H1 (cell line): ENCODE measurements around the gene SYNPO. TPM values are rescaled to one million over a fixed set of nuclear protein-coding genes. Genes with fewer than 3 reads are reported as not detected.

ENCODE experiments used
- CTCF ChIA-PET: fragments of 300-600 bp; sonication (Branson Sonifier 250); formaldehyde crosslinking; loops from one replicate; lab custom pipeline; 2021; ENCODE audit not compliant: partially characterized antibody; lab: Charles Lee
- POLR2A ChIA-PET: fragments of 300-600 bp; sonication (Branson Sonifier 250); formaldehyde crosslinking; loops from one replicate; lab custom pipeline; 2021; ENCODE audit warnings: inconsistent platforms; ENCODE audit not compliant: partially characterized antibody; lab: Charles Lee
- DNase-seq, 2 experiments: peaks; one replicate each; pipeline versions ENCODE4 v3.0.0 to v3.0.0-alpha.2; 2010 to 2022; ENCODE audit warnings: low spot score in 2 of 2, low read depth in 1 of 2, mixed read lengths in 1 of 2
- FAIRE-seq: peaks from 2 replicates; lab custom pipeline; 2011; peaks lifted over from hg19 to GRCh38; lab: Jason Lieb, UNC
- H2AFZ ChIP-seq: 2 replicates; pipeline ENCODE4 v1.8.1; 2012; ENCODE audit warnings: low read length, inconsistent platforms
- H2AK5ac ChIP-seq: 2 replicates; pipeline ENCODE4 v1.6.1; 2013; ENCODE audit warnings: low read depth, low read length
- H2BK120ac ChIP-seq: replicated peaks from 2 replicates; pipeline ENCODE3; 2013; ENCODE audit warnings: low read depth, low read length, inconsistent platforms
- H2BK12ac ChIP-seq: 2 replicates; pipeline ENCODE4 v1.6.1; 2013; ENCODE audit warnings: low read depth, low read length
- H2BK15ac ChIP-seq: 2 replicates; pipeline ENCODE4 v1.6.1; 2013; ENCODE audit warnings: low read length
- H2BK20ac ChIP-seq: 2 replicates; pipeline ENCODE4 v1.6.1; 2013; ENCODE audit warnings: low read length
- H2BK5ac ChIP-seq: 2 replicates; pipeline ENCODE4 v1.6.1; 2013; ENCODE audit warnings: low read depth, low read length
- H3K14ac ChIP-seq: 2 replicates; pipeline ENCODE4 v1.6.1; 2013; ENCODE audit warnings: inconsistent platforms; ENCODE audit not compliant: insufficient read length
- H3K18ac ChIP-seq: 2 replicates; pipeline ENCODE4 v1.6.1; 2013; ENCODE audit warnings: low read length; ENCODE audit errors: extremely low read depth
- H3K23ac ChIP-seq: 2 replicates; pipeline ENCODE4 v1.6.1; 2013; ENCODE audit warnings: inconsistent platforms; ENCODE audit not compliant: insufficient read length
- H3K23me2 ChIP-seq: 2 replicates; pipeline ENCODE4 v1.6.1; 2013; ENCODE audit warnings: low read depth, low read length
- H3K27ac ChIP-seq: 2 replicates; pipeline ENCODE4 v1.6.1; 2011; ENCODE audit warnings: low read depth, low read length, inconsistent platforms
- H3K27me3 ChIP-seq, 4 experiments: replicated peaks in 1 of 4; 1 replicate in 1 of 4; 2 replicates in 3 of 4; pipeline versions ENCODE4 v1.6.1 to v1.8.1; 2011 to 2013; ENCODE audit warnings: low read length in 3 of 4, mild to moderate bottlenecking in 3 of 4, inconsistent platforms in 2 of 4, mixed read lengths in 2 of 4, moderate library complexity in 1 of 4; ENCODE audit not compliant: control insufficient read depth in 3 of 4, insufficient read depth in 3 of 4; ENCODE audit errors: extremely low read depth in 1 of 4
- H3K36me3 ChIP-seq, 4 experiments: 2 replicates each; pipeline versions ENCODE4 v1.6.1 to v1.8.1; 2011 to 2013; ENCODE audit warnings: mild to moderate bottlenecking in 4 of 4, low read length in 3 of 4, moderate library complexity in 2 of 4, control low read depth in 1 of 4, inconsistent platforms in 1 of 4; ENCODE audit not compliant: insufficient read depth in 4 of 4, control insufficient read depth in 2 of 4
- H3K4ac ChIP-seq: replicated peaks from 2 replicates; pipeline ENCODE3; 2013; ENCODE audit warnings: low read length, low read depth, mixed read lengths, inconsistent platforms; ENCODE audit not compliant: insufficient read length
- H3K4me1 ChIP-seq, 4 experiments: replicated peaks in 1 of 4; 1 replicate in 1 of 4; 2 replicates in 3 of 4; pipeline versions ENCODE4 v1.6.1 to v1.8.1; 2011 to 2013; ENCODE audit warnings: low read length in 3 of 4, inconsistent platforms in 2 of 4, mixed read lengths in 1 of 4; ENCODE audit not compliant: insufficient read depth in 4 of 4, control insufficient read depth in 3 of 4
- H3K4me2 ChIP-seq, 2 experiments: 2 replicates each; pipeline versions ENCODE4 v1.6.1 to v1.8.1; 2011 to 2013; ENCODE audit warnings: low read depth in 2 of 2, low read length in 2 of 2, control low read depth in 1 of 2, inconsistent platforms in 1 of 2, mild to moderate bottlenecking in 1 of 2; ENCODE audit not compliant: insufficient read depth in 1 of 2
- H3K4me3 ChIP-seq, 4 experiments: fragments of 200-600, 300-600 bp in 1 of 4; sonication (generic), shearing (Covaris generic), sonication (Bioruptor Twin) in 1 of 4; 2 replicates each; pipeline versions ENCODE4 v1.5.1 to v1.8.1; 2011 to 2016; ENCODE audit warnings: low read length in 4 of 4, low read depth in 3 of 4, control low read depth in 2 of 4, inconsistent platforms in 2 of 4, mild to moderate bottlenecking in 2 of 4, mixed read lengths in 1 of 4, moderate library complexity in 1 of 4; ENCODE audit not compliant: insufficient read depth in 2 of 4; ENCODE audit errors: extremely low read depth in 1 of 4
- H3K56ac ChIP-seq: replicated peaks from 2 replicates; pipeline ENCODE3; 2013; ENCODE audit warnings: low read depth, mild to moderate bottlenecking, mixed read lengths, low read length, inconsistent platforms; ENCODE audit not compliant: insufficient read length
- H3K79me1 ChIP-seq: 2 replicates; pipeline ENCODE4 v1.6.1; 2013; ENCODE audit warnings: low read depth, low read length, control low read depth
- H3K79me2 ChIP-seq, 2 experiments: 2 replicates each; pipeline versions ENCODE4 v1.6.1 to v1.8.1; 2012 to 2013; ENCODE audit warnings: low read length in 2 of 2, mild to moderate bottlenecking in 2 of 2, inconsistent platforms in 1 of 2; ENCODE audit not compliant: insufficient read depth in 2 of 2, control insufficient read depth in 1 of 2
- H3K9ac ChIP-seq, 4 experiments: replicated peaks in 1 of 4; 1 replicate in 1 of 4; 2 replicates in 3 of 4; pipeline versions ENCODE4 v1.6.1 to v1.8.1; 2011 to 2013; ENCODE audit warnings: low read depth in 3 of 4, low read length in 3 of 4, control low read depth in 2 of 4, mild to moderate bottlenecking in 2 of 4, moderate library complexity in 2 of 4, inconsistent platforms in 1 of 4; ENCODE audit errors: extremely low read depth in 1 of 4
- H3K9me3 ChIP-seq, 2 experiments: 2 replicates each; pipeline versions ENCODE4 v1.6.1 to v1.8.1; 2012 to 2013; ENCODE audit warnings: mild to moderate bottlenecking in 2 of 2, moderate library complexity in 2 of 2, control low read depth in 1 of 2, inconsistent platforms in 1 of 2, low read depth in 1 of 2, low read length in 1 of 2, mixed read lengths in 1 of 2; ENCODE audit not compliant: insufficient read depth in 2 of 2
- H4K20me1 ChIP-seq, 2 experiments: replicated peaks in 1 of 2; 2 replicates each; pipeline versions ENCODE3 to v1.8.1; 2011 to 2013; ENCODE audit warnings: inconsistent platforms in 2 of 2, low read length in 2 of 2, mild to moderate bottlenecking in 1 of 2; ENCODE audit not compliant: insufficient read depth in 2 of 2, control insufficient read depth in 1 of 2
- H4K5ac ChIP-seq: 2 replicates; pipeline ENCODE4 v1.6.1; 2013; ENCODE audit warnings: low read length, low read depth, mixed read lengths, inconsistent platforms; ENCODE audit not compliant: insufficient read length
- H4K8ac ChIP-seq: 2 replicates; pipeline ENCODE4 v1.8.0; 2013; ENCODE audit warnings: mild to moderate bottlenecking, moderate library complexity, low read length, inconsistent platforms; ENCODE audit not compliant: insufficient read depth; ENCODE audit errors: extremely low read depth
- H4K91ac ChIP-seq: replicated peaks from 2 replicates; pipeline ENCODE3; 2013; ENCODE audit warnings: low read length, mixed read lengths, inconsistent platforms; ENCODE audit not compliant: insufficient read length
- BACH1 ChIP-seq: IDR thresholded peaks from 2 replicates; pipeline ENCODE4 v1.6.1; 2012; ENCODE audit warnings: low read length, improper control_type of control experiment
- CBX5 ChIP-seq: fragments of 300-800, 300-1000 bp; sonication (generic); IDR thresholded peaks from 2 replicates; pipeline ENCODE4 v1.7.1; 2016; ENCODE audit warnings: antibody characterized with exemption, low read length, low read depth
- CHD1 ChIP-seq: IDR thresholded peaks from 2 replicates; pipeline ENCODE4 v1.6.1; 2012; ENCODE audit warnings: low read depth, low read length, improper control_type of control experiment
- EZH2 ChIP-seq: fragments of 200-600 bp; sonication (generic); IDR thresholded peaks from 2 replicates; pipeline ENCODE4 v1.7.1; 2012; ENCODE audit warnings: low read depth, mild to moderate bottlenecking, moderate library complexity, low read length, inconsistent platforms; ENCODE audit not compliant: severe bottlenecking
- SIN3A ChIP-seq, 2 experiments: IDR thresholded peaks in 1 of 2; conservative IDR thresholded peaks in 1 of 2; 2 replicates each; pipeline ENCODE4 v1.6.1; 2011 to 2012; ENCODE audit warnings: low read length in 2 of 2, improper control_type of control experiment in 1 of 2, low read depth in 1 of 2, mild to moderate bottlenecking in 1 of 2
- SIRT6 ChIP-seq: IDR thresholded peaks from one replicate; pipeline ENCODE4 v1.7.1; 2012; ENCODE audit warnings: low read length, inconsistent platforms
- SP1 ChIP-seq: IDR thresholded peaks from 2 replicates; pipeline ENCODE4 v1.6.1; 2011; ENCODE audit warnings: low read depth, low read length
- SP4 ChIP-seq: IDR thresholded peaks from 2 replicates; pipeline ENCODE4 v1.6.1; 2012; ENCODE audit warnings: low read length, inconsistent platforms
- TAF1 ChIP-seq: IDR thresholded peaks from 2 replicates; pipeline ENCODE4 v1.6.1; 2011; ENCODE audit warnings: mild to moderate bottlenecking, low read depth, low read length
- WGBS, 2 experiments: shearing (Covaris generic) in 1 of 2; methylation state at CpG; one replicate each; pipeline versions ENCODE4 v1.1.6 to v1.1.7; 2013 to 2015; ENCODE audit warnings: low lambda C conversion rate in 2 of 2, mixed read lengths in 2 of 2, inconsistent platforms in 1 of 2, low coverage in 1 of 2, missing lambda C conversion rate in 1 of 2; ENCODE audit not compliant: insufficient replicate concordance in 2 of 2, insufficient coverage in 1 of 2, insufficient read length in 1 of 2; ENCODE audit errors: extremely low coverage in 1 of 2, missing lambda C conversion rate in 1 of 2; 5-methylcytosine and 5-hydroxymethylcytosine counted together
- polyA plus RNA-seq, 7 experiments: library from polyadenylated mRNA; depleted of rRNA in 3 of 7; stranded (reverse) in 5 of 7; unstranded in 2 of 7; fragments of >200 nt in 5 of 7; fragments of 200-250 nt in 2 of 7; gene quantifications; 1 replicate in 5 of 7; 2 replicates in 1 of 7; 4 replicates in 1 of 7; pipeline versions ENCODE4 v1.2.1 to v1.2.3, GENCODE V29; 2011 to 2013; ENCODE audit warnings: missing spikeins in 2 of 7, mixed read lengths in 2 of 7
- total RNA-seq: library from RNA; stranded (reverse); fragmentation: NEBNext Ultra II Directional; extraction: Animal tissue kit (Norgen Biotek cat#: 25700); gene quantifications from 2 replicates; pipeline ENCODE4 v1.2.1, GENCODE V29; 2021

The SYNPO gene
- total and polyA plus RNA-seq, 2 of the 8 experiments (the other 6 are each of a cell fraction or from before 2014, with no cell fraction given) = 2.3 TPM

DNA sequence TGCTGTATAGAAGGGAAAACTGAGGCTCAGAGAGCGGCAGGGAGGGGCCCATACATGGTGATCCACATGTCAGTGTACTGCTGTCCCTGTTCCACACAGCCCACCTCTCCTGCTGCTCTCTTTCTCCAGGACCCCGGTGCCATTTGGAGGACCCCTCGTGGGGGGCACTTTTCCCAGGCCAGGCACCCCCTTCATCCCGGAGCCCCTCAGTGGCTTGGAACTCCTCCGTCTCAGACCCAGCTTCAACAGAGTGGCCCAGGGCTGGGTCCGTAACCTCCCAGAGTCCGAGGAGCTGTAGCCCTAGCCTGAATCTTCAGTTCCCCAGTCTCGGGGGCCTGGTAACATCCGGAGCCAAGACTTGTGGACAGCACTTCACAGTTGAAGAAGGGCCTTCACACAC, 36.1 kb downstream of the SYNPO start:
- no peaks in the 10 kb centered on the region for H4K20me1 ChIP-seq
- peaks cover 3% of the 10 kb centered on the region for H3K23me2 ChIP-seq
- H2BK15ac ChIP-seq = no peak overlapping the region
- no peak overlapping the region for H2BK20ac ChIP-seq
- no peak overlapping the region for H3K4me3 ChIP-seq
- no peaks in the 10 kb centered on the region for H3K9me3 ChIP-seq
- H3K18ac ChIP-seq = no peak overlapping the region
- no peaks in the 10 kb centered on the region for H3K27me3 ChIP-seq
- no peak overlapping the region for H2BK12ac ChIP-seq
- POLR2A ChIA-PET = interaction anchor here (0.6 to 3.2 kb wide), 6 partner anchors 15 to 1081 kb away, joined by 3 to 12 read pairs (median 5); partner anchors contain the start of genes MYOZ3, RBM22 and RPS14
- no peak overlapping the region for H3K56ac ChIP-seq
- no peaks in the 10 kb centered on the region for H3K79me1 ChIP-seq
- no peak overlapping the region for H3K4ac ChIP-seq
- no peak for FAIRE-seq
- H2AK5ac ChIP-seq = no peak overlapping the region
- H3K27ac ChIP-seq = no peak overlapping the region
- H2AFZ ChIP-seq = no peak overlapping the region
- peaks cover 0 to 7% (median 0%) of the 10 kb centered on the region in 4 experiments; a peak in 3 of 8 replicates for H3K36me3 ChIP-seq
- H2BK5ac ChIP-seq = no peak overlapping the region
- peaks cover 0 to 9% of the 10 kb centered on the region in 2 experiments; a peak in 2 of 4 replicates for H3K79me2 ChIP-seq
- DNase-seq = peak in 1 of 2 experiments; percentile 34
- no peak overlapping the region for H3K14ac ChIP-seq
- H3K9ac ChIP-seq = no peak overlapping the region
- H4K5ac ChIP-seq = no peak overlapping the region
- H3K23ac ChIP-seq = no peak overlapping the region
- 93% methylated on average over 8 of the region's 9 CpGs; no CpG with 5 or more reads in 1 of the 2 experiments for WGBS, 2 experiments
- H4K91ac ChIP-seq = no peak overlapping the region
- H4K8ac ChIP-seq = no peak overlapping the region
- no peak overlapping the region for H3K4me2 ChIP-seq
- H3K4me1 ChIP-seq = peaks cover 3 to 11% (median 9%) of the 10 kb centered on the region in 4 experiments
- CTCF ChIA-PET = interaction anchor here (1.1 to 3.3 kb wide), 3 partner anchors 10 to 116 kb away, joined by 3 to 11 read pairs (median 6); no protein-coding TSS in a partner anchor
- no peak overlapping the region for H2BK120ac ChIP-seq
- no peak for TF ChIP-seq EZH2
- no peak for TF ChIP-seq SIRT6
- no peak for TF ChIP-seq TAF1
- TF ChIP-seq SP1 = no peak
- no peak for TF ChIP-seq BACH1
- TF ChIP-seq CHD1 = no peak
- no peak for TF ChIP-seq CBX5
- no peak for TF ChIP-seq SP4
- TF ChIP-seq SIN3A (conservative IDR thresholded peaks at IDR 0.05 in 1 of 2, IDR thresholded peaks at IDR 0.05 in 1 of 2; ENCODE audit: low read depth in 1 of 2, low read length in 2 of 2) = no peak
